NCI-H2107 treated with DMSO at 0.1 percent for 48 hours (cell line): ENCODE measurements around the gene KIF3A.

Experiments
- DNase-seq: peaks from one replicate; lab custom pipeline; 2025; ENCODE audit not compliant: unreplicated experiment; lab: John Stamatoyannopoulos, UW

Gene KIF3A

DNA sequence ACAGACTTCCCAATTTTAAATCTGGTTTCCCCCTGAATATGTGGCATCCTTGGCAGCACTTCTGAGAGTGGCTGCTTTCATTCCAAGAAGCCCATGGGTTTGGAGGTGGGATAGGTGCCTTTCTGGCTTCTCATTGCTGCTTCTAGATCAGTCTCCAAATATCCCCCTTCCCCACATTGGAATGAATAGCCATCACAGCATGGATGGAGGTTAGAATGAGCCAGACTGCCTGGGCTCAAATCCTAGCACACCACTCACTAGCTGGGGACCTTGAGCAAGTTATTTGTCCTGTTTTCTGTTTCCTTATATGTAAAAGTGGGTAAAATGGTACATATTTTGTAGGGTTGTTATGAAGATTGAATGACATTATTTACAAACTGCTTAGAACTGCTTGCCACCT is 93.2 kb downstream of the KIF3A start:
- no peak for DNase-seq
